G401 (cell line): ENCODE measurements around the gene CARHSP1. TPM values are rescaled to one million over a fixed set of nuclear protein-coding genes. Genes with fewer than 3 reads are reported as not detected.
"Not testable (repeated sequence)": the region's sequence is repeated elsewhere in the genome, so short reads cannot be mapped to it uniquely, and the experiment has no call there.

Experiments used
- DNase-seq: peaks from one replicate; pipeline ENCODE4 v3.0.0-alpha.2; 2015; ENCODE audit warnings: low spot score
- in situ Hi-C: cut with HindIII; loops from 2 replicates; pipeline ENCODE4 v1.10.0; 2016; ENCODE audit warnings: low sequenced_read_pairs, mixed read lengths
- total RNA-seq: library from RNA; depleted of rRNA; stranded (reverse); fragments of >200 nt; shearing (Covaris generic); gene quantifications from 2 replicates; pipeline ENCODE4 v1.2.3, GENCODE V29; 2014

CARHSP1 gene
- total RNA-seq, 1 experiment from 2014 or later, result 114 TPM

DNA sequence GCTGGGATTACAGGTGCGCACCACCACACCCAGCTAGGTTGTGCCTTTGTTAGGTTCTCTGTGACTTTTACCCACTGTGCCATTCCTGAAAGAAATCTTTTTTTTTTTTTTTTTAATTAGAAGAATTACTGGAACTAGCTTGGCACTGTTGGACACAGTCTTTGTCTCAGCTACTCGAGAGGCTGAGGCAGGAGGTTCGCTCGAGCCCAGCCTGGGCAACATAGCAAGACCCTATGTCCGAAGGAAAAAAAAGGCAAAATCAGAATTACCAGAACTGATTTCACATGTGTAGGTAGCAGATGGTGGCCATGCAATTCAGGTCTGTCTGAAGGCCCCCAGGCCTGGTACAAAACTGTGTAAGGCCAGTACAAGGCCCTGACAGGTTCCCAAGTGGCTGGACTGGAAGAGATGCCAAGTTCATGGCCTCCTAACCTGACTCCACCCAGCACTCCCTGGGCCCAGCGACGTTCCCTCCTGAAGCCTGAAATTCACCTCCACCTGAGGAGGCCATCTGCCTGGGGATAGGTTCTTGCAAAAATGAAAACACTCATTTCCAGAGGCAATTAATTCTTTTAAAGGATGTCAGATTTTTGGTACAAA, 23.0 kb downstream of the CARHSP1 start:
- no peak for DNase-seq
- in situ Hi-C loops, result no loop called here

DNA sequence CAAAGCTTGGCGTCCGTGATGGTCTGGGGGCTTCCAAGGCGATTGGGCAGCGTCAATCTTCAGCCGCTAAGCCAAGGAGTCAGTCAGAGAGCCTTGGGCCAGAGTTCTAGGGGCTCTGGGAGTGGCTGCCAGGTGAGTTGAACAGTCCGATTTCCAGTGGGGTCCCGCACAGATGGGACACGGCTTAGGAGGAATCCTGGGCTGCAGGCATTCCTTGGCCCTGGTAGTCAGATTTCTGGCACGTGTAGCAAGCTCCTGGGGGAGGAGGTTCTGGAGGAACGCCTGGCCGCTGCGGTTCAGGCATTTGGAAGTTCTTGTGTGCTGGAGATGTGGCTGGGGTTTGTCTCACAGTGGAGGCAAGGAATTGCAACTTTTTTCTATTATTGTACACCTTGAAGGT, 25.5 kb downstream of the CARHSP1 start:
- DNase-seq, in situ Hi-C loops: not testable (repeated sequence)

DNA sequence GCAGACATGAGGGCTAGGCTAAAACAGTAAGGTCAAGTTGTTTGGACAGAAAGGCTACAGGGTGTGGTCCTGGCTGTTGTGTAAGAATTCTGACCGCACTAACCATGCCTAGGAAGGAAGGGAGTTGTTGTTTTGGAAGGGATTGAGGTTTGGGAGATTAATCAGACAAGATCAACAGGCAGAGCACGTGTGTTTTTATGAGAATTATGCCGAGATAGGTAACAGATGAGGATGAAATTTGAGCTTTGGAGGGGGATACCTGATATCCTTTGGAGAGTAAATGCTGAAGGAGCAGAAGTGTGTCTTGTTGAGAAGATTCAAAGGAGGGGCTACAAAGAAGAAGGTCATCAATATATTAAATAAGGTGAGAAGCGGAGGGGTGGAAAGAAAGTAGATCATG, 26.8 kb downstream of the CARHSP1 start:
- in situ Hi-C loops, DNase-seq: not testable (repeated sequence)

DNA sequence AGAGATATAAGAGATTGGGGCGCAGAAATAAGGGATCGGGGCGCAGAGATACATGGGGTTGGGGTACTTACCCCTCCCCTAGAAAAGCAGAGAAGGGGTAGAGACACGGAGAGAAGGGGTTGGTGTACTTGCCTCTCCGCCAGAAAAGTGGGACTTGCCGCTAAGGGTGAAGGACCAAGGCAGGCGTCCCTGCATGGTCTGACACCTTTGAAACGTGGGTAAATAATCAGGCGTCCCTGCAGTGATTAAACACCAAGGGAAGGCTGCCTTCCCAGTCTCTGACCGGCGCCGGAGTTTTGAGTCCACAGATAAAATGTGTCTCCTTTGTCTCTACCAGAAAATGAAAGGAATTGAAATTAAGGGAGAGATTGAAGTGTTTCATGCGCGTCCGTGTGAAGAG, 31.2 kb downstream of the CARHSP1 start:
- in situ Hi-C loops, DNase-seq: not testable (repeated sequence)

DNA sequence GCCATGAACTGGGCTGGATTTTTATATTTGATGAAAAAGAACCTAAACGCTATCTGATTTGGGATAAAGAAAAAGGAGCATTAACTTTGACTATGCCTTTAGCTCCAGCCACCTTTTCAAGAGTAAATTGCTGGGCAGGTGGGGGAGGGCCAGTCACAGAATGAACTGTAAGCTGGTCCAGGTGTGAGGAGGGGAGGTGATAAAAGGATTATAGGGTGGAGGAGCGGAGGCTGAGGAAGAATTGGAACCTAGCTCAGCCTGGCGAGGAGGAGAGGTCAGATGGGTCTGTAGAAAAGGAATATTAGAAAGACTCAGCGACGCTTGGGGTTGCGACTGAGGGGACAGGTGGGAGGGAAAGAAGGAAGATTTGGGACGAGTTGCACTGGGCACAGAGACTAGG, 32.0 kb downstream of the CARHSP1 start:
- in situ Hi-C loops, result not testable (repeated sequence)

DNA sequence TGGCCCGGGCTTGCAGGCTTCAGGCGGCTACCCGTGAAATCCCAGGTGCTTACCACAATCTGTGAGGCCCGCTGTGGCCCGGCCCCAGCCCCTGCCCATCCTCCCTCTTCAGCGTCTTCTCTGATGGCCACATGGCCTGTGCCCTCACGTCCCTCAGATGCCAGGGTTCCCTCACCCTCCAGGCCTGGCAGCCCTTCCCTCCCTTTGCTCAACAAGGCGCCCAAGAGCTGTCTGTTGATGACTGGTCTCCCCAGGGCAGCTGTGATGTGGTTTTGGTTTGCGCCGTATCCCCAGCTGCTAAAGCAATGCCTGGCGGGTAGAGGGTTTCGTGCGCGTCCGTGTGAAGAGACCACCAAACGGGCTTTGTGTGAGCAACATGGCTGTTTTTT, 36.1 kb downstream of the CARHSP1 start:
- in situ Hi-C loops, result no loop called here
- no peak for DNase-seq

More for the DNA sequence above, 32.0 kb downstream of the CARHSP1 start:
- DNase-seq, result not testable (repeated sequence)

DNA sequence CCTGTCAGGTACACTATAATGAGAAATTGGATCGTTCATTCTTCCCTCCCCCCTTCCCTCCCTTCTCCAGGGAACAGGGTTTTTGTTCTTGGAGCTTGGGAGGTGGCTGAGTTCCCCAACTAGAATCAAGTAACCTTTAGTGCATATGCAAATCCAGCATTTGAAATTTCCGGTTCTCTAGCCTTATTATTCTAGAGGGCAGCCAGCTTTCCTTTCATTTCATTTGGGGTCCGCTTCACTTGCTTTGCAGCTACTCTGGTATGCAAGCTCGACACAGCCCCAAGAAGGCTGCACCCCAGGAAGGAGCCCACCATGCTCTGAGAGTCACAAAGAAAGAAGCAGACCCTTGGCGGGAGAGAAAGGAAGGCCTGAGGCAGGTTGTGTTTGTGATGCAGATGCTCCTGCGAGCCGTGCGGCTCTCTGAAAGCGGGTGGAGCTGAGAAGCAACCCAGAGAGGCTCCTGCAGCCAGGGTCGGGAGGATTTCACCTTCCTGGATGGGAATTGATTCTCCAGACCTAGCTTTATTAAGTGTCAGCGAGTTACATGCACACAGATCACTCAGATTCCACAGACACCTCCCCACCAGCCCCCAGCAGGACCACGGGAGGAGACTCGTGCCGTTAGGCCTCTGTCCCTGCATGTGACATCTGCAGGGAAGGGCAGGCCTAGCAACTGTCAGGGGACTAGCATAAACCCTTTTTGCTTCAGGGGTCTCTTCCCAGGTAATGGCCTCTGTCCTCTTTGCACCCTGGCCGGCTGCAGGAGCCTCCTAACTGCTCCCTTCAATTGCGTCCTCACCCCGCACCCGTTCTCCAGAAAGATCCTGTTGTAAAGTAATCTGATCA, 36.7 kb downstream of the CARHSP1 start:
- DNase-seq, result no peak
- in situ Hi-C loops, result no loop called here

DNA sequence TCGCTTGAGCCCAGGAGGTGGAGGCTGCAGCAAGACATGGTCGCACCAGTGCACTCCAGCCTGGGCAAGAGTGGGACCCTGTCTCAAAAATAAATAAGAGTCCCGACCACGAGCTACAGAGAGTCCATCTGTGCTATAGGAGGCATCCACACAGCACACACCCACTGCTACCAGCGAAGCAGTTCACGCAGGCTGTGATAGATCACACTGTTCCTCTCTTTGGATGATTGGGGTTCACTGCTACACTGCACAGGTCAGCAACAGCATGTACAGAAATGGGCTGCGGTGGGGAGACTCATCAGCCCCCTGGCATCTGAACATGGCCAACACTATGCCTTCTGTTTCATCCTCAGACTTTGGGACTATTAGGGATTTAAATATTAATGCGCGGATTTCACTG, 37.4 kb downstream of the CARHSP1 start:
- in situ Hi-C loops, result no loop called here
- no peak for DNase-seq

DNA sequence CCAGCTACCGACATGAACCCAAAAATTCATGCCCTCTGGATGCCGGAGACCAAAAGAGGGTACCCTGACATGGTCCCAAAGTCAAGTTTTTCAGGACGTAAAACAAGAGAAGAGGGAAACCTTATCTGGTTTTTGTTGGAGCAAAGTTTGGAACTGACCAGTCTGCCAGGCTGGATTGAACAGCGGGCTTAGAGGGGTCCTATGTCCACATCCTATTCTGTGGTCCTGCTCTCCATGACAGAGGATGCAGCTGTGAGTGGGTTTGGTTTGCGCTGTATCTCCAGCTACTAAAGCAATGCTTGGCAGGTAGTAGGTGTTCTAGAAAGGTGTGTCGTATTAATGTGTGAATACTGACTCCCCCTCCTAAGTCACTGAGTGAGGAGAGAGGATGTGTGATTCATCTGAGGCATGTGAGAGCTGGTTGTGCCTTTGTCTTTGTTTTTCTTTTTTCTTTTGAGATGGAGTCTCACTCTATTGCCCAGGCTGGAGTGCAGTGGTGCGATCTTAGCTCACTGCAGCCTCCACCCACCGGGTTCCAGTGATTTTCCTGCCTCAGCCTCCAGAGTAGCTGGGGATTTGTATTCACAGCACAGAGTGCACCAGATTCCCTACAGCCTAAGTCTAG, 40.2 kb downstream of the CARHSP1 start:
- in situ Hi-C loops, result no loop called here
- no peak for DNase-seq

DNA sequence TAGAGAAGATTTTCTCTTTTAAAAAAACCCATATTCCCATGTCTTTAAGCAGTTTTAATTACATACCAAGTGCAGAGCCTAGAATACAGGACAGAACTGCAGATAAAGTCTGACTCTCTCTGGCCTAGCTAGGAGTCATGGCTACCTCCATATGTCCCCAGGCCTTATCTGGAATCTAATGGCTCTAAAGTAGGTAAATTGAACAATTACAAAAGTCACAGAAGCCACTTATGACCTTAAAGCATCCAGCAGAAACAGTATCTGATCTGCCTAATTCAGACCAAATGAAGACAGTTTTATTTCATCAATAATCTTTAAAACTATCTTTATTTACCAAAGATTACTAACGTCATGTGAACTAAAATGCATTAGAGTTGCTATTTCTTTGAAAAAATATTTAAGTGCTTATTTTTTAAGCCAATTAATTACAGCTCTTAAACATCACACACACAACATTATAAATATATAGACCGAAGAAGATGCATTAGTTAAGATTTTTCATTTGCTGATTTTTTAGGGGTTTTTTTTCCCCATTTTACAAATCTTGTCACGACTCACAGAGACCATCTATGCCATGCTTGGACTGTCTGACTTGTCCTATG, 42.4 kb downstream of the CARHSP1 start:
- in situ Hi-C loops, result no loop called here
- DNase-seq, result no peak

DNA sequence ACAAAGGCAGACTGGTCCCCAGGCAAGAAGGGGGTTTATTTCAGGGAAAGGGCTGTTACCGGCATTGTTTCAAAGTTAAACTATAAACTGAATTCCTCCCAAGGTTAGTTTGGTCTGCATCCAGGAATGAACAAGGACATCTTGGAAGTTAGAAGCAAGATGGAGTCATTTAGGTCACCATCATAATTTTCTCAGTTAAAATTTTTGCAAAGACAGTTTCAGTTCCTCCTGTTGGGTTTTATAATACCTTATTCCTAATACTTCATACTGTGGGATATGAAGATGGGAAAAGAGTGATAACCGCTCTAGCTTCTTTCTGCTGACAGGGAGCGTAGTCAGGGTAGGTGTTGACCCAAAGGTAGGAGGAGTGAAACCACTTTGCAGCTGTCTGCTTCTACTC, 46.4 kb downstream of the CARHSP1 start:
- in situ Hi-C loops, result no loop called here
- DNase-seq, result no peak

DNA sequence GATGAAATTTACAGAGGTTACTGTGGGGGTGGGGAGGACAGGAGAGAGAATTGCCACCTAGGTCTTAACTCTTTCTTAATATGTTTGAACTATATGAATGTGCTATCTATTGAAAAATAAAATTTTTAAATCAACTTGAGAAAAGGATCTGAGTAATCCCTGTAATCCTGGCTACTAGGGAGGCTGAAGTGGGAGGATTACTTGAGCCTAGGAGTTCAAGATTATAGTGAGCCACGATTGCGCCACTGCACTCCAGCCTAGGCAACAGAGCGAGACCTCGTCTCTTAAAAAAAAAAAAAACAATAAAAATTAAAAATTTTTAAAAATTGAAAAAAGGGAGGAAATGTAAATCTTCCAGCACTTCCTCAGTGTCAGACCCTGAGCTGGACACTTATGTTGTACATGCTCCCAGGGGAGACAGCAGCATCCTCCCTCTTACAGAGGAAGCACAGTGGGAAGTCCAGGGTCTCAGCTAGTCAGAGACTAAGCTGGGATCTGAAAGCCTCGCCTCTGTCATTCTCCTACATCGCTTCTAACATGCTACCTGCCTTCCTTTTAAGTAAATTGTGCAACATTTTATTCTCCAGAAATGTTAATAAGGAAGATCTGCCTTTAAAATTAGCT, 49.3 kb downstream of the CARHSP1 start:
- in situ Hi-C loops, result no loop called here
- no peak for DNase-seq

DNA sequence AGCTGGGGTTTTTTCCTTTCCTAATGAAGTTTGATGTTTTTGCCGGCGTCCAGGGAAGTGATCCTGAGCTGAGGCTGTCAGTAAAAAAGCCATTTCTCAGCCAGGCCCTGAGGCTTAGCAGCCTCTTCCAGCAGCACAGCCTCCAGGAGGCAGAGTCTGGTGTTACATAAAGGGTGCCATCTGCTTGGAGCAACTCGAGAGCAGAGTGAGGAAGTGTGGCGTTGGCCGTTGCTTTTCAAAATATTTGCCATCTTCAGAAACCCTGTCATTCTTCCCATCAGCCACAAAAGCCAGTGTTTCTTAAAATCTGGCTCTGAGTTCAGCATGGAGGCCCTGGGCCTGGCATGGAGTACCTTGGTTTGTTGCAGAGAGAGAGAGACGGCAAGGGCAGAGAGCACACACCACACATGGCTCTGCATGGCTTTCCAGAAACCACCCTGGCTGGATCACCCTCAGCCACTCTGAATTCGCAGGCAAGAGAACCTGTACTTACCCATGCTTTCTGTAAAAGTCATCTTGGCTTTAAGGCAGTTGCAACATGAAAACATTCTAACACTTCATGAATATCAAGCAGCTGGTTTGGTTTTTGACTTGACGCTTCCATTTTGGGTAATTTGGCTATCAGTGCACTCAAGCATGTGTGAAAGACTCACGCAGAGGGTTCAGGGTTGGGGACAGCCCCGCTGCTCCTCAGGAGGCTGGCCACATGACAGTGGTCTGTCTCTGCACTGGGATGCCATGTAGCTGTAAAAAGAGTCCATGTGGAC, 50.1 kb downstream of the CARHSP1 start:
- in situ Hi-C loops, result no loop called here
- DNase-seq, result peak; percentile 34

DNA sequence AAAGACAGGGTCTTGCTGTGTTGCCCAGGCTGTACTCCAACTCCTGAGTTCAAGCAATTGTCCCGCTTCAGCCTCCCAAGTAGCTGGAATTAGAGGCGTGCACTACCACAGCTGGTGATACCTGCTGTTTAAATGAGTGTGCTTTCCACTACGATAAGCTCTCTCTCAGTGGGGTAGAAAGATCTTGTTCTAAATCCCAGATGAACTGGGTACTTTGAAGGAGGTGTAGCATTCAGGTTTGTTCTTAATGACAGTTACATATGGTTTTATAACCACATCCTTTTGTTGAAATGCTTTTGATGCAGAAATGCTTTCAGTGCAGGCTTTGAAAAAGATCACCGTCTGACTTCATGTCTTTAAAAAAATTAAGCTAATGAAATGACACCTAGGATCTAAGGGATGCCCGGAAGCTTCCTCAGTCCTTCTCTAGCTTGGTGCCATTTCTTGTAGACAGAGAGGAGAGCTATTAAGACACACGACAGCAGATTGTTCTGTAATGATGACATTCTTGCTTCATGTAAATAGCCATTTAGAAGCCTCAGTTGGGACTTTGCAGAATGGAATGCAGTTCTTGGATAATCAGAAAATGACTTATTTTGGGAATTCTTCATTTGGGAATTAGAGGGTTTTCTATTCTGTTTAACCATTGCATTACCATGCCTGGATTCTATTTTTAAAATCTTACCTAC, 51.7 kb downstream of the CARHSP1 start:
- in situ Hi-C loops, result no loop called here
- no peak for DNase-seq

DNA sequence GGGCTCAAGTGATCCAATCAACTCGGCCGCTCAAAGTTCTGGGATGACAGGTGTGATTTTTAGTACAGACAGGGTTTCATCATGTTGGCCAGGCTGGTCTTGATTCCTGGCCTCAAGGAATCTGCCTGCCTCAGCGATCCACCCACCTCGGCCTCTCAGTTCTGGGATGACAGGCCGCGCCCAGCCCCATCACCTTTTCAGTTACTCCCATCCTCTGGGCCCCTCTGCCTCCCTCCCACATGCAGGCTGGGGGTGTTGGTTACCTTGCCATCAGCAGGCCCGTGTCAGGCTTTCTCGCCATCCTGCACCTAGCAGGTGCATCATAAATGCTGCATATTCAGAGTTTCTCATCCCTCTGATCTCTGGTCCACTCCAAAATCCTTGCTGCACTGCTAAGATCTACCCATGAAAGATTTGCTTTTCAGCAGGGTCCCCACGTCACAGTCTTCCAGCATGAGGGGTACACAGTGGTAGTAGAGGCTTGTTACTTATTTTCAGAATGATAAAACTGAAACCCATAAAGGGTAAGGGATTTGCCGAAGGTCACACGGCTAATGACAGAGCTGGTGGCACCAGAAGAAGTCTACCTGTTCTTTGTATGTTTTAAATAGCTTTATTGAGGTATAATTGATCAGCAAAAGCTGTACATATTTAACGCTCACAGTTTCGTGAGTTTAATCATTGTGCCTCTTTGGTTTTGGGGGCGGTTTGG, 54.6 kb downstream of the CARHSP1 start:
- in situ Hi-C loops, result no loop called here
- DNase-seq, result no peak

DNA sequence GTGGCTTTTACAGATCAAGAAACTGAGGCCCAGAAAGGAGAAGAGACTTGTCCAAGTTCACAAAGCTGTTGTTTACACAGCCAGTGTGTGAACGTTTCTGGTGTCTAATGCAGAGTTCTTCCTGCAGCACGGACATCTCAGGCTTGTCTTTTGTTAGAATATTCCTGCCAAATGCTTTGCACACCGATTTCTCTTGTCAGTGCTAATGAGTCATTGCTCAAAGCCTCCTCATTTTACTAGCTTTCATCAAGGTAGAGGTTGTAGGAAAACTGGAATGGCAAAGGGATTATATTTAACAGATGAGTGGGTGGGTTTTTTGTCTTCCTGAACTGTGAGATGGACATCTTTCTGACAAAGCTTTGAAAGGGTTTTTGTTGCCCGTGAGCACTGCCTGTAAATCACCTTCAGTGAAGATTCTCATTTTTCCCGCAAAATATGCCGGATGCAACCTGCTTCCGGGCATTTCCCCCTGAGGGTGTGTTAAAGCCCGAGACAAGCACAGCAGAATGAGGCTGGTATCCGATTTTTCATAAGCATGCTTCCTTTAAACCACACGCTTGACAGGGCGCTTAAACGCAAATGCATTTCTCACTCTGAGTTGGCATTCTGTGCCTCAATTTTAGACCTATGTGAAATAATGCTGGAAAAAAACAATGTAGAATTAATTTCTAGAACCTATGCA, 56.5 kb downstream of the CARHSP1 start:
- in situ Hi-C loops, result no loop called here
- DNase-seq, result no peak
